Endodermal cell (in vitro differentiated cells): ENCODE data around the gene KCNH8. TPM values are rescaled to one million over a fixed set of nuclear protein-coding genes. Genes with fewer than 3 reads are reported as not detected.

ENCODE experiments used
- DNase-seq: peaks from one replicate; pipeline ENCODE4 v3.0.0-alpha.2; 2017
- H3K27ac ChIP-seq: 2 replicates; pipeline ENCODE4 v1.5.1; 2013; ENCODE audit warnings: mild to moderate bottlenecking, low read depth, low read length, moderate library complexity
- H3K27me3 ChIP-seq: 2 replicates; pipeline ENCODE4 v1.6.1; 2013; ENCODE audit warnings: mild to moderate bottlenecking, low read length, moderate library complexity; ENCODE audit not compliant: insufficient read depth, control insufficient read depth, poor library complexity, severe bottlenecking
- H3K36me3 ChIP-seq: 2 replicates; pipeline ENCODE4 v1.7.0; 2013; ENCODE audit warnings: mild to moderate bottlenecking, low read length, moderate library complexity; ENCODE audit not compliant: control insufficient read depth, insufficient read depth
- H3K4me1 ChIP-seq: one replicate; pipeline ENCODE4 v1.7.0; 2013; ENCODE audit warnings: low read length; ENCODE audit not compliant: control insufficient read depth, insufficient read depth
- H3K4me3 ChIP-seq: 2 replicates; pipeline ENCODE4 v1.5.1; 2013; ENCODE audit warnings: mild to moderate bottlenecking, low read length, moderate library complexity
- H3K9ac ChIP-seq: 2 replicates; pipeline ENCODE4 v1.6.1; 2013; ENCODE audit warnings: mild to moderate bottlenecking, low read length, moderate library complexity; ENCODE audit not compliant: poor library complexity, severe bottlenecking; ENCODE audit errors: extremely low read depth
- H3K9me3 ChIP-seq: 2 replicates; pipeline ENCODE4 v1.6.1; 2013; ENCODE audit warnings: mild to moderate bottlenecking, low read length, moderate library complexity; ENCODE audit not compliant: control insufficient read depth
- H3K27ac Mint-ChIP-seq: 2 replicates; pipeline ENCODE4 v1.8.0; 2020; ENCODE audit warnings: mixed read lengths
- H3K27me3 Mint-ChIP-seq: 2 replicates; pipeline ENCODE4 v1.8.0; 2021; ENCODE audit warnings: mild to moderate bottlenecking, mixed read lengths; ENCODE audit not compliant: insufficient read depth
- H3K36me3 Mint-ChIP-seq: 2 replicates; pipeline ENCODE4 v1.8.0; 2020; ENCODE audit warnings: low read depth, mixed read lengths
- H3K4me1 Mint-ChIP-seq: 2 replicates; pipeline ENCODE4 v1.8.0; 2020; ENCODE audit warnings: mixed read lengths
- H3K4me3 Mint-ChIP-seq: 2 replicates; pipeline ENCODE4 v1.8.0; 2020; ENCODE audit warnings: mild to moderate bottlenecking, moderate library complexity, mixed read lengths
- H3K9me3 Mint-ChIP-seq: 2 replicates; pipeline ENCODE4 v1.8.0; 2020; ENCODE audit warnings: mild to moderate bottlenecking, mixed read lengths
- WGBS, 2 experiments: methylation state at CpG; one replicate each; pipeline versions ENCODE4 v1.1.5 to v1.1.7; 2013; ENCODE audit warnings: missing lambda C conversion rate in 2 of 2, mixed read lengths in 1 of 2; ENCODE audit not compliant: insufficient coverage in 1 of 2, insufficient read length in 1 of 2; 5-methylcytosine and 5-hydroxymethylcytosine counted together
- total RNA-seq, 2 donors: library from RNA; stranded (reverse); fragmentation: NEBNext Ultra II Directional in 1 of 2; extraction: Animal tissue kit (Norgen Biotek cat#: 25700) in 1 of 2; gene quantifications; 2 replicates in 1 of 2; 3 replicates in 1 of 2; pipeline ENCODE4 v1.2.1, GENCODE V29; 2021
- TF ChIP-seq, protein P1 (sequence below): fragments of 200-600 bp; sonication (generic); conservative IDR thresholded peaks from 2 replicates; pipeline ENCODE4 v1.5.0; 2021; ENCODE audit warnings: antibody characterized with exemption, mild to moderate bottlenecking

KCNH8 gene
- total RNA-seq, 2 donors from 2014 or later, result 12.0 to 15.0 TPM

DNA sequence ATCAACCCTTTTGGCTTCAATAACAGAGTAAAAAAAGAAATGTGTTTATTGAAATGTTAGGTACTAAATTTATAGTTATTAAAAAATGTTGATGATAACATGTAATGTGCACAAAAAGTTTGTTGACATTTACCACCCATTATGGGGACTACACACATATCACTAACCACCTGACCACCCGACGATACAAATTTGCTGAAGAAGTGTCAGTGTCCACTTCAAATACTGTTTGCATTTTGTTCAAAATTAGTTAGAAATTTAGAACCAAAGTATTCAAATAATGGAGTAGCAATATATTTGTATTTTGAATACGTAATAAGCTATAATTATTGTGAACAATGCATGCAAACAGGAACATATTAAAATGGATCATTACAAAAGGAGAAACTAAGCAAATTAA, 54.4 kb downstream of the KCNH8 start:
- Mint-ChIP-seq H3K9me3 (no peaks in the 10 kb centered on the region), H3K4me3 (no peak overlapping the region), H3K36me3 (no peaks in the 10 kb centered on the region), H3K27ac (no peak overlapping the region), H3K27me3 (no peaks in the 10 kb centered on the region), H3K4me1 (peaks cover 5% of the 10 kb centered on the region)
- Histone ChIP-seq H3K36me3 (no peaks in the 10 kb centered on the region), H3K27ac (no peak overlapping the region), H3K27me3 (no peaks in the 10 kb centered on the region), H3K4me3 (no peak overlapping the region), H3K4me1 (no peaks in the 10 kb centered on the region), H3K9ac (no peak overlapping the region), H3K9me3 (no peaks in the 10 kb centered on the region)
- WGBS, 2 experiments, result 88 to 100% methylated on average over 2 to 3 of the region's 3 CpGs
- no peak for DNase-seq
- TF ChIP-seq, protein P1, sequence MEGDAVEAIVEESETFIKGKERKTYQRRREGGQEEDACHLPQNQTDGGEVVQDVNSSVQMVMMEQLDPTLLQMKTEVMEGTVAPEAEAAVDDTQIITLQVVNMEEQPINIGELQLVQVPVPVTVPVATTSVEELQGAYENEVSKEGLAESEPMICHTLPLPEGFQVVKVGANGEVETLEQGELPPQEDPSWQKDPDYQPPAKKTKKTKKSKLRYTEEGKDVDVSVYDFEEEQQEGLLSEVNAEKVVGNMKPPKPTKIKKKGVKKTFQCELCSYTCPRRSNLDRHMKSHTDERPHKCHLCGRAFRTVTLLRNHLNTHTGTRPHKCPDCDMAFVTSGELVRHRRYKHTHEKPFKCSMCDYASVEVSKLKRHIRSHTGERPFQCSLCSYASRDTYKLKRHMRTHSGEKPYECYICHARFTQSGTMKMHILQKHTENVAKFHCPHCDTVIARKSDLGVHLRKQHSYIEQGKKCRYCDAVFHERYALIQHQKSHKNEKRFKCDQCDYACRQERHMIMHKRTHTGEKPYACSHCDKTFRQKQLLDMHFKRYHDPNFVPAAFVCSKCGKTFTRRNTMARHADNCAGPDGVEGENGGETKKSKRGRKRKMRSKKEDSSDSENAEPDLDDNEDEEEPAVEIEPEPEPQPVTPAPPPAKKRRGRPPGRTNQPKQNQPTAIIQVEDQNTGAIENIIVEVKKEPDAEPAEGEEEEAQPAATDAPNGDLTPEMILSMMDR, result no peak

DNA sequence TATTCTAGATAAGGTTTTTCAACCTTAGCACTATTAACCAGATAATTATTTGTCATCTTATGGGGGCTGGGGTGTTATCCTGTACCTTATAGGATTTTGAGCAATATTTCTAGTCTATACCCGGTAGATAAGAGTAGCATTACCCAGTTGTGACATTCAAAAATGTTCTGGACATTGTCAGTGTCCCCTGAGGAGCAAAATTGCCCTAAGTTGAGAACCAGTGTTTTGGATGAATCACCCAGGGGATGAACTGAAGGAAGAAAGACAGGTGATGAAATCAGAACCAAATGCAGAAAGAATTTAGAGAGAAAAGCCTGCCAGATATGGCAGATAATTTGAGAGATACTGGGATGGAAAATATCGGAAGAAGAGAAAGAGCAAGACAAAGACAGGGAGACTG, 58.2 kb downstream of the KCNH8 start:
- H3K36me3 ChIP-seq, result no peaks in the 10 kb centered on the region
- no peaks in the 10 kb centered on the region for H3K36me3 Mint-ChIP-seq
- H3K27ac Mint-ChIP-seq, result no peak overlapping the region
- H3K9ac ChIP-seq, result no peak overlapping the region
- no peaks in the 10 kb centered on the region for H3K27me3 Mint-ChIP-seq
- no peak overlapping the region for H3K4me3 ChIP-seq
- no peak for DNase-seq
- no peaks in the 10 kb centered on the region for H3K9me3 Mint-ChIP-seq
- no peak overlapping the region for H3K27ac ChIP-seq
- H3K4me3 Mint-ChIP-seq, result no peak overlapping the region
- 98 to 100% methylated on average over 2 of the region's 2 CpGs for WGBS, 2 experiments
- peaks cover 1% of the 10 kb centered on the region for H3K4me1 Mint-ChIP-seq
- no peaks in the 10 kb centered on the region for H3K9me3 ChIP-seq
- TF ChIP-seq, protein P1, result no peak
- no peaks in the 10 kb centered on the region for H3K27me3 ChIP-seq
- H3K4me1 ChIP-seq, result no peaks in the 10 kb centered on the region

DNA sequence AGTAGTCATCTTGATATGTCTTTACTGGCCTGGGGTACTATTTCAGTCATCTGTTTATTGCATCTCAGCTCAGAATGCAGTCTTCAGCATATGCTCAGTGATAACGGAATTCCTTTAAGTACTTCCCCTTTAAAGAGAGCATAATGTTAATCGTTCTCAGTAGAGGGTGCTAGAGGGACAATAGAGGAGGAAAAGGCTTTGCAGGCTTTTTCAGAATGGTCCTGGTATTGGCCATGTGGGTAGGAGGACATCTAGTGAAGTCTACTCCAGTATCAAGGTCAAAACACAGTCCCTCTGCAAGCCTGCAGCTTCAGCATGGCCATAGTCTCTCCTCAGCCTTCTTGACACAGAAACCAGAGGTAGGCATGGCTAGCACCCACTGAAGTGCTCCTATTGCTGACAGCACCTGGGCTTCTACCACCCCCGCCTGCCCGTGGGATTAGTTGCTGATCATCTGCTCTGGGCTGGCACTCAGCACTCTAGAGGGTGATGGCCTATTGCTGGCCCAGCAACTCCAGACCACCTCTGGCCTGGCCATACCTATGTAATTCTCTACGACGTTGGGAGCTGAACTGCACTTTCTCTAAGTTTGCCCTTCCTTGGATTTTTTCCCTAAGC, 65.4 kb downstream of the KCNH8 start:
- peak; percentile 56 for DNase-seq
- H3K27me3 ChIP-seq, result no peaks in the 10 kb centered on the region
- no peak overlapping the region for H3K4me3 ChIP-seq
- TF ChIP-seq, protein P1, result peak; percentile 65
- Mint-ChIP-seq H3K27me3 (no peaks in the 10 kb centered on the region), H3K36me3 (no peaks in the 10 kb centered on the region), H3K4me1 (peaks cover 9% of the 10 kb centered on the region), H3K27ac (no peak overlapping the region), H3K4me3 (no peak overlapping the region), H3K9me3 (no peaks in the 10 kb centered on the region)
- H3K4me1 ChIP-seq, result no peaks in the 10 kb centered on the region
- H3K9ac ChIP-seq, result no peak overlapping the region
- no peaks in the 10 kb centered on the region for H3K36me3 ChIP-seq
- 76 to 100% methylated on average over 1 to 6 of the region's 6 CpGs for WGBS, 2 experiments
- no peak overlapping the region for H3K27ac ChIP-seq
- no peaks in the 10 kb centered on the region for H3K9me3 ChIP-seq
